ENCODE data around the gene PACSIN2. TPM values are rescaled to one million over a fixed set of nuclear protein-coding genes. Genes with fewer than 3 reads are reported as not detected.

Gene PACSIN2
- total and polyA plus RNA-seq, 2 of the 13 experiments (the other 11 are each of a cell fraction or from before 2014, with no cell fraction given): 54.1 to 68.8 TPM

- TF ChIP-seq REST (IDR thresholded peaks at IDR 0.05; ENCODE audit: borderline replicate concordance in 1 of 2, low read depth in 1 of 2, low read length in 2 of 2) (no peak), GATAD2A (CRISPR knock-in tag; IDR thresholded peaks at IDR 0.05) (peak; percentile 69; the same call in 1 of the 2 replicates), ZNF879 (CRISPR knock-in tag; IDR thresholded peaks at IDR 0.05) (no peak), ARID5B (CRISPR knock-in tag; IDR thresholded peaks at IDR 0.05) (peak; percentile 44), GABPA (IDR thresholded peaks at IDR 0.05; ENCODE audit: low read depth, low read length) (no peak), GABPA (CRISPR knock-in tag; IDR thresholded peaks at IDR 0.05; ENCODE audit: low read depth) (no peak), BORCS8-MEF2B (CRISPR knock-in tag; IDR thresholded peaks at IDR 0.05) (no peak), LRRFIP1 (CRISPR knock-in tag; conservative IDR thresholded peaks at IDR 0.05) (no peak), CSRNP1 (CRISPR knock-in tag; IDR thresholded peaks at IDR 0.05) (no peak), SP140L (CRISPR knock-in tag; IDR thresholded peaks at IDR 0.05; ENCODE audit: borderline replicate concordance) (no peak), AKAP8 (CRISPR knock-in tag; IDR thresholded peaks at IDR 0.05) (no peak), BRD4 (CRISPR knock-in tag; IDR thresholded peaks at IDR 0.05) (no peak)
- TF ChIP-seq, protein P1, sequence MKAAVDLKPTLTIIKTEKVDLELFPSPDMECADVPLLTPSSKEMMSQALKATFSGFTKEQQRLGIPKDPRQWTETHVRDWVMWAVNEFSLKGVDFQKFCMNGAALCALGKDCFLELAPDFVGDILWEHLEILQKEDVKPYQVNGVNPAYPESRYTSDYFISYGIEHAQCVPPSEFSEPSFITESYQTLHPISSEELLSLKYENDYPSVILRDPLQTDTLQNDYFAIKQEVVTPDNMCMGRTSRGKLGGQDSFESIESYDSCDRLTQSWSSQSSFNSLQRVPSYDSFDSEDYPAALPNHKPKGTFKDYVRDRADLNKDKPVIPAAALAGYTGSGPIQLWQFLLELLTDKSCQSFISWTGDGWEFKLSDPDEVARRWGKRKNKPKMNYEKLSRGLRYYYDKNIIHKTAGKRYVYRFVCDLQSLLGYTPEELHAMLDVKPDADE (CRISPR knock-in tag; IDR thresholded peaks at IDR 0.05): no peak
These were observed 85.7 kb downstream of the PACSIN2 start (continued) for GRCh38 chr22:42928969-42929837.
